Measurements from ENCODE around the gene GMNN.

DNA sequence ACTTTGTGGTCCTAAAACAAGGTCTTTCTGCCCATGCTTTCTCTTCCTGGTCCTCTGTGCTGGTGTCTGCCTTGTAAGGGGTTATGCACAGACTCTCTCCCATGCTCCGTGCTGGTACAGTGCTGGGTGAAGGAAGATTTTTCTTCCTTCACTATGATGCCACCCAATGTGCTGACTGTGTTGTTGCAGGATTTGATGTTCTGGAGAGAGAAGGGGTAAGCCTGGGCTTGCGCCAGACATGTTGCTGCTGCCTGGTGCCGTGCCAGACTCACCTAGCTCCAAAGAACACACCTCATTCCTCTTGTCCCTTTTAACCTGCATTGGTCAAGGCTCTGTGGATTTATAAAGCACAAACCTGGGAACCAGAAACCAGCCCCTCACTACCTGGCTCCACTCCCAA lies 52.4 kb downstream of the GMNN start:
- TF ChIP-seq, protein P1, sequence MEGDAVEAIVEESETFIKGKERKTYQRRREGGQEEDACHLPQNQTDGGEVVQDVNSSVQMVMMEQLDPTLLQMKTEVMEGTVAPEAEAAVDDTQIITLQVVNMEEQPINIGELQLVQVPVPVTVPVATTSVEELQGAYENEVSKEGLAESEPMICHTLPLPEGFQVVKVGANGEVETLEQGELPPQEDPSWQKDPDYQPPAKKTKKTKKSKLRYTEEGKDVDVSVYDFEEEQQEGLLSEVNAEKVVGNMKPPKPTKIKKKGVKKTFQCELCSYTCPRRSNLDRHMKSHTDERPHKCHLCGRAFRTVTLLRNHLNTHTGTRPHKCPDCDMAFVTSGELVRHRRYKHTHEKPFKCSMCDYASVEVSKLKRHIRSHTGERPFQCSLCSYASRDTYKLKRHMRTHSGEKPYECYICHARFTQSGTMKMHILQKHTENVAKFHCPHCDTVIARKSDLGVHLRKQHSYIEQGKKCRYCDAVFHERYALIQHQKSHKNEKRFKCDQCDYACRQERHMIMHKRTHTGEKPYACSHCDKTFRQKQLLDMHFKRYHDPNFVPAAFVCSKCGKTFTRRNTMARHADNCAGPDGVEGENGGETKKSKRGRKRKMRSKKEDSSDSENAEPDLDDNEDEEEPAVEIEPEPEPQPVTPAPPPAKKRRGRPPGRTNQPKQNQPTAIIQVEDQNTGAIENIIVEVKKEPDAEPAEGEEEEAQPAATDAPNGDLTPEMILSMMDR (IDR thresholded peaks at IDR 0.05), result no peak
- TF ChIP-seq POLR2A (IDR thresholded peaks at IDR 0.05), result no peak
